Testis (tissue), 2 donors: ENCODE data around the gene AMMECR1L.

Source experiments
- CTCF ChIP-seq, 3 experiments: fragments of 450-650 bp in 2 of 3; fragments of 200-600 bp in 1 of 3; sonication (generic) in 1 of 3; IDR thresholded peaks; one replicate each; pipeline ENCODE4 v1.5.1; 2016 to 2019; ENCODE audit warnings: antibody characterized with exemption in 3 of 3, mild to moderate bottlenecking in 2 of 3, moderate library complexity in 1 of 3
- POLR2A ChIP-seq: fragments of 450-650 bp; IDR thresholded peaks from one replicate; pipeline ENCODE4 v1.6.1; 2017; ENCODE audit warnings: antibody characterized with exemption, mild to moderate bottlenecking, moderate library complexity

- TF ChIP-seq CTCF (IDR thresholded peaks at IDR 0.05), result no peak
- TF ChIP-seq POLR2A, result no peak
These were observed 43.7 kb upstream of the AMMECR1L start for GRCh38 chr2:127929449-127929848.
